CD14-positive monocyte (primary cell): ENCODE results near the gene MACROD2. TPM values are rescaled to one million over a fixed set of nuclear protein-coding genes. Genes with fewer than 3 reads are reported as not detected.

Source experiments
- DNase-seq, 3 donors: peaks; one replicate each; pipeline ENCODE4 v3.0.0-alpha.2; 2011 to 2022
- H2AFZ ChIP-seq: 2 replicates; pipeline ENCODE4 v1.6.0; 2012; ENCODE audit warnings: mild to moderate bottlenecking, low read depth, low read length, inconsistent platforms; ENCODE audit not compliant: insufficient read depth, poor library complexity, severe bottlenecking
- H3K27ac ChIP-seq, 2 donors: 1 replicate in 1 of 2; 2 replicates in 1 of 2; pipeline ENCODE4 v1.5.1; 2012 to 2013; ENCODE audit warnings: low read length in 2 of 2, control low read depth in 1 of 2, inconsistent platforms in 1 of 2, low read depth in 1 of 2, mild to moderate bottlenecking in 1 of 2
- H3K27me3 ChIP-seq, 2 donors: one replicate each; pipeline versions ENCODE4 v1.6.0 to v1.6.1; 2011 to 2013; ENCODE audit warnings: low read length in 2 of 2; ENCODE audit not compliant: control insufficient read depth in 2 of 2, insufficient read depth in 2 of 2
- H3K36me3 ChIP-seq, 2 donors: replicated peaks in 1 of 2; 1 replicate in 1 of 2; 2 replicates in 1 of 2; pipeline versions ENCODE4 v1.5.1 to v1.6.1; 2012 to 2013; ENCODE audit warnings: low read length in 2 of 2, control low read depth in 1 of 2, inconsistent platforms in 1 of 2, mild to moderate bottlenecking in 1 of 2; ENCODE audit not compliant: insufficient read depth in 2 of 2, control insufficient read depth in 1 of 2
- H3K4me1 ChIP-seq, 2 donors: 1 replicate in 1 of 2; 2 replicates in 1 of 2; pipeline versions ENCODE4 v1.5.1 to v1.6.1; 2012 to 2013; ENCODE audit warnings: low read length in 2 of 2, control low read depth in 1 of 2, inconsistent platforms in 1 of 2, mild to moderate bottlenecking in 1 of 2, moderate library complexity in 1 of 2; ENCODE audit not compliant: insufficient read depth in 2 of 2, control insufficient read depth in 1 of 2
- H3K4me2 ChIP-seq: replicated peaks from 2 replicates; pipeline ENCODE3; 2012; ENCODE audit warnings: low read length, moderate library complexity, mild to moderate bottlenecking; ENCODE audit not compliant: poor library complexity, severe bottlenecking; ENCODE audit errors: extremely low read depth
- H3K4me3 ChIP-seq, 3 experiments: fragments of 200-600 bp in 1 of 3; sonication (generic) in 1 of 3; replicated peaks in 1 of 3; 1 replicate in 2 of 3; 2 replicates in 1 of 3; pipeline ENCODE4 v1.5.1; 2011 to 2013; ENCODE audit warnings: low read length in 3 of 3, mild to moderate bottlenecking in 3 of 3, control low read depth in 2 of 3, low read depth in 2 of 3, inconsistent platforms in 1 of 3, moderate library complexity in 1 of 3
- H3K79me2 ChIP-seq: 2 replicates; pipeline ENCODE4 v1.6.0; 2012; ENCODE audit warnings: mild to moderate bottlenecking, control low read depth, inconsistent platforms, low read length, moderate library complexity; ENCODE audit not compliant: insufficient read depth
- H3K9ac ChIP-seq: 2 replicates; pipeline ENCODE4 v1.6.0; 2017; ENCODE audit warnings: low read length, mild to moderate bottlenecking; ENCODE audit not compliant: insufficient read depth, poor library complexity, severe bottlenecking
- H3K9me3 ChIP-seq, 2 donors: replicated peaks in 1 of 2; 1 replicate in 1 of 2; 2 replicates in 1 of 2; pipeline versions ENCODE4 v1.5.1 to v1.6.1; 2012 to 2013; ENCODE audit warnings: low read length in 2 of 2, control low read depth in 1 of 2; ENCODE audit not compliant: control insufficient read depth in 1 of 2, insufficient read depth in 1 of 2
- H4K20me1 ChIP-seq: 2 replicates; pipeline ENCODE4 v1.6.0; 2012; ENCODE audit warnings: mild to moderate bottlenecking, low read length, control low read depth, moderate library complexity; ENCODE audit not compliant: insufficient read depth
- H3K27ac Mint-ChIP-seq, 7 donors: one replicate each; pipeline ENCODE4 v1.8.0; 2020; ENCODE audit warnings: mild to moderate bottlenecking in 7 of 7, mixed read lengths in 7 of 7, moderate library complexity in 6 of 7, inconsistent platforms in 2 of 7
- H3K27me3 Mint-ChIP-seq, 3 donors: one replicate each; pipeline ENCODE4 v1.8.0; 2021 to 2022; ENCODE audit warnings: low read depth in 3 of 3, mild to moderate bottlenecking in 3 of 3, mixed read lengths in 3 of 3, moderate library complexity in 3 of 3, inconsistent platforms in 1 of 3
- H3K36me3 Mint-ChIP-seq, 2 donors: one replicate each; pipeline ENCODE4 v1.8.0; 2020; ENCODE audit warnings: mixed read lengths in 2 of 2, inconsistent platforms in 1 of 2, mild to moderate bottlenecking in 1 of 2
- H3K4me1 Mint-ChIP-seq: one replicate; pipeline ENCODE4 v1.8.0; 2020; ENCODE audit warnings: mild to moderate bottlenecking, mixed read lengths
- H3K4me3 Mint-ChIP-seq, 2 donors: one replicate each; pipeline ENCODE4 v1.8.0; 2020; ENCODE audit warnings: mild to moderate bottlenecking in 2 of 2, mixed read lengths in 2 of 2, moderate library complexity in 1 of 2
- H3K9me3 Mint-ChIP-seq, 7 donors: one replicate each; pipeline ENCODE4 v1.8.0; 2020 to 2022; ENCODE audit warnings: mixed read lengths in 7 of 7, mild to moderate bottlenecking in 6 of 7, moderate library complexity in 6 of 7, inconsistent platforms in 2 of 7
- WGBS: methylation state at CpG from one replicate; pipeline ENCODE4 v1.1.5; 2013; ENCODE audit warnings: missing lambda C conversion rate; ENCODE audit not compliant: insufficient coverage; 5-methylcytosine and 5-hydroxymethylcytosine counted together
- intact Hi-C, 2 donors: fragments of 100-400 bp; cut with micrococcal nuclease; formaldehyde crosslinking; loops; one replicate each; pipeline versions ENCODE4 v1.15.0 to v1.15.1; 2023
- polyA plus RNA-seq, 3 donors: library from polyadenylated mRNA; depleted of rRNA in 1 of 3; unstranded in 2 of 3; stranded (reverse) in 1 of 3; fragments of 300-500 nt in 2 of 3; fragments of >200 nt in 1 of 3; fragmentation: Illumina TruSeq in 2 of 3; gene quantifications; 1 replicate in 2 of 3; 2 replicates in 1 of 3; pipeline ENCODE4 v1.2.3, GENCODE V29; 2012 to 2021
- TF ChIP-seq, protein P1 (sequence below): fragments of 200-600 bp; IDR thresholded peaks from one replicate; pipeline ENCODE4 v1.8.0; 2022; ENCODE audit warnings: antibody characterized with exemption, mild to moderate bottlenecking

MACROD2 gene
- polyA plus RNA-seq, 3 donors, result 0.23 TPM; not detected in 2

DNA sequence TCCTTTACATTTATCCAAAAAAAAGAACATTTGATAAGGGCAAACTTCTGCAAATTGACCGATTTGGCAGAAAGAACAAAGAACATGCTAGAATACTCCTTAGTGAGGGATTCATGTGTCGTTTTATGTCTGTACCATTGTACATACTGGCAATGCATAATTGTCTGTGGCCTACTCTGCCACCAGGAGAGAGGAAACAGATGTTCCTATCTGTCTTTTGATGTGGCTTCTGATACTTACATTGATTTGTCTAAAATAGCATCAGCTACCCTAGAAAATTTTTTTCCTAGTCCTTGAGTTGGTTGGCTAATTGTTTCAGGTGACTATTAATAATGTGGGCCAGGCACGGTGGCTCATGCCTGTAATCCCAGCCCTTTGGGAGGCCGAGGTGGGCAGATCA is 1923.8 kb downstream of the MACROD2 start:
- Mint-ChIP-seq H3K4me3 (no peak overlapping the region), H3K9me3 (peaks cover 0 to 12% (median 6%) of the 10 kb centered on the region in 7 donors), H3K27me3 (peaks cover 0 to 5% (median 1%) of the 10 kb centered on the region in 3 donors), H3K4me1 (no peaks in the 10 kb centered on the region), H3K36me3 (no peaks in the 10 kb centered on the region), H3K27ac (no peak overlapping the region)
- WGBS, result no CpG with 5 or more reads among the region's 4 CpGs
- no peaks in the 10 kb centered on the region for H3K4me1 ChIP-seq
- H3K27me3 ChIP-seq, result no peaks in the 10 kb centered on the region
- H3K9ac ChIP-seq, result no peak overlapping the region
- H3K9me3 ChIP-seq, result peaks cover 0 to 4% of the 10 kb centered on the region in 2 donors
- no peak overlapping the region for H3K4me3 ChIP-seq
- intact Hi-C loops, result no loop called here
- H2AFZ ChIP-seq, result no peak overlapping the region
- DNase-seq, result no peak
- no peak overlapping the region for H3K27ac ChIP-seq
- no peaks in the 10 kb centered on the region for H3K79me2 ChIP-seq
- H3K4me2 ChIP-seq, result no peak overlapping the region
- TF ChIP-seq, protein P1, sequence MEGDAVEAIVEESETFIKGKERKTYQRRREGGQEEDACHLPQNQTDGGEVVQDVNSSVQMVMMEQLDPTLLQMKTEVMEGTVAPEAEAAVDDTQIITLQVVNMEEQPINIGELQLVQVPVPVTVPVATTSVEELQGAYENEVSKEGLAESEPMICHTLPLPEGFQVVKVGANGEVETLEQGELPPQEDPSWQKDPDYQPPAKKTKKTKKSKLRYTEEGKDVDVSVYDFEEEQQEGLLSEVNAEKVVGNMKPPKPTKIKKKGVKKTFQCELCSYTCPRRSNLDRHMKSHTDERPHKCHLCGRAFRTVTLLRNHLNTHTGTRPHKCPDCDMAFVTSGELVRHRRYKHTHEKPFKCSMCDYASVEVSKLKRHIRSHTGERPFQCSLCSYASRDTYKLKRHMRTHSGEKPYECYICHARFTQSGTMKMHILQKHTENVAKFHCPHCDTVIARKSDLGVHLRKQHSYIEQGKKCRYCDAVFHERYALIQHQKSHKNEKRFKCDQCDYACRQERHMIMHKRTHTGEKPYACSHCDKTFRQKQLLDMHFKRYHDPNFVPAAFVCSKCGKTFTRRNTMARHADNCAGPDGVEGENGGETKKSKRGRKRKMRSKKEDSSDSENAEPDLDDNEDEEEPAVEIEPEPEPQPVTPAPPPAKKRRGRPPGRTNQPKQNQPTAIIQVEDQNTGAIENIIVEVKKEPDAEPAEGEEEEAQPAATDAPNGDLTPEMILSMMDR, result no peak
- no peaks in the 10 kb centered on the region for H3K36me3 ChIP-seq
- H4K20me1 ChIP-seq, result no peaks in the 10 kb centered on the region

DNA sequence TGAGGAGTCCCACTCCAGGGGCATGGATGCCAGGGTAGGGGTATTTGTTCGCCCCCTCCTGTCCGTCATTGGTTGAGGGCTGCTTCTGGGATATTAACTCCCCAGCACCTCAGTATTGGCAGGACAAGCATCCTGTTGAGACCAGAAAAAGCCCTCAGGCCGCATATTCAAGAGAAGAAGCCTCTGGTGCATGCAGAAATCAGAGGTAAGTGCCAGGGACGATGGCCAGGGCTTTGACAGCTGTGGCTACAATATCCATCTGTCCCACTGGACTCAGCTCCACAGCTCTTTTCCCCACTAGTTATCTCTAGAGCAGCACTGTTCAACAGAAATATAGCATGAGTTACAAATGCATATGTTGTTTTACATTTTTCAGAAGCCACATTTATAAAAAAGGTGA is 1926.6 kb downstream of the MACROD2 start:
- TF ChIP-seq, protein P1, result no peak
- no peaks in the 10 kb centered on the region for H3K4me1 Mint-ChIP-seq
- no peak for DNase-seq
- no peak overlapping the region for H3K4me3 ChIP-seq
- intact Hi-C loops, result no loop called here
- no peaks in the 10 kb centered on the region for H3K79me2 ChIP-seq
- peaks cover 0 to 12% (median 2%) of the 10 kb centered on the region in 7 donors for H3K9me3 Mint-ChIP-seq
- H3K36me3 ChIP-seq, result no peaks in the 10 kb centered on the region
- H3K9ac ChIP-seq, result no peak overlapping the region
- H3K27ac ChIP-seq, result no peak overlapping the region
- H3K4me2 ChIP-seq, result no peak overlapping the region
- H3K27me3 Mint-ChIP-seq, result peaks cover 0 to 1% (median 1%) of the 10 kb centered on the region in 3 donors
- WGBS, result 90% methylated on average over 3 of the region's 4 CpGs
- H3K4me1 ChIP-seq, result no peaks in the 10 kb centered on the region
- no peaks in the 10 kb centered on the region for H3K27me3 ChIP-seq
- H3K27ac Mint-ChIP-seq, result no peak overlapping the region
- H3K36me3 Mint-ChIP-seq, result no peaks in the 10 kb centered on the region
- H4K20me1 ChIP-seq, result no peaks in the 10 kb centered on the region
- H3K9me3 ChIP-seq, result peaks cover 0 to 4% of the 10 kb centered on the region in 2 donors
- H2AFZ ChIP-seq, result no peak overlapping the region
- H3K4me3 Mint-ChIP-seq, result no peak overlapping the region
